LNCAP (cell line): ENCODE measurements around the gene SHE.

Experiments used
- TF ChIP-seq, protein P1 (sequence below): fragments of 450-650 bp; IDR thresholded peaks from 2 replicates; pipeline ENCODE4 v1.5.1; 2017; ENCODE audit warnings: mild to moderate bottlenecking

The SHE gene

GRCh38 chr1:154463512-154463990, 38.7 kb downstream of the SHE start:
- TF ChIP-seq, protein P1, sequence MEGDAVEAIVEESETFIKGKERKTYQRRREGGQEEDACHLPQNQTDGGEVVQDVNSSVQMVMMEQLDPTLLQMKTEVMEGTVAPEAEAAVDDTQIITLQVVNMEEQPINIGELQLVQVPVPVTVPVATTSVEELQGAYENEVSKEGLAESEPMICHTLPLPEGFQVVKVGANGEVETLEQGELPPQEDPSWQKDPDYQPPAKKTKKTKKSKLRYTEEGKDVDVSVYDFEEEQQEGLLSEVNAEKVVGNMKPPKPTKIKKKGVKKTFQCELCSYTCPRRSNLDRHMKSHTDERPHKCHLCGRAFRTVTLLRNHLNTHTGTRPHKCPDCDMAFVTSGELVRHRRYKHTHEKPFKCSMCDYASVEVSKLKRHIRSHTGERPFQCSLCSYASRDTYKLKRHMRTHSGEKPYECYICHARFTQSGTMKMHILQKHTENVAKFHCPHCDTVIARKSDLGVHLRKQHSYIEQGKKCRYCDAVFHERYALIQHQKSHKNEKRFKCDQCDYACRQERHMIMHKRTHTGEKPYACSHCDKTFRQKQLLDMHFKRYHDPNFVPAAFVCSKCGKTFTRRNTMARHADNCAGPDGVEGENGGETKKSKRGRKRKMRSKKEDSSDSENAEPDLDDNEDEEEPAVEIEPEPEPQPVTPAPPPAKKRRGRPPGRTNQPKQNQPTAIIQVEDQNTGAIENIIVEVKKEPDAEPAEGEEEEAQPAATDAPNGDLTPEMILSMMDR = no peak

- TF ChIP-seq, protein P1 = no peak
Observed at GRCh38 chr1:154460695-154461260, 41.4 kb downstream of the SHE start.

- TF ChIP-seq, protein P1 = no peak
Observed at GRCh38 chr1:154459080-154459479, 43.1 kb downstream of the SHE start.

DNA sequence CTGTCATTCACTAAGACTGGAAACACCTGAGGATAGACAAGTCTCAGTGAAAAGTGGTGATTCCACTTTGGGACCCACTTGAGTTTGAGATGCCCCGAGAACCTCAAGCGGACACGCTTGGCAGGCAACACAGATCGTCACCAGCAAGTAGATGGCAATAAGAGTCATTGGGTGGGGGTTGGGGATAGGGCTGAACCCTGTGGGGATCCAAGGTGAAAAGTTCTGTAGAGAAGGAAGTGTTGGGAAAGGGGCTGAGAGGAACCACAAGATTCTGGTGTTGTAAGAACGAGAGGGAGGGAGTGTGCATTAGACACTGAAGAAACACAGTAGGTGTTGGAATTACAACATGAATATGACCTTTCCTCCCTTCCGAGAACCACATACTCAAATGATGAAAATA, 45.6 kb downstream of the SHE start:
- TF ChIP-seq, protein P1 = no peak

GRCh38 chr1:154454386-154455120, 47.7 kb downstream of the SHE start:
- TF ChIP-seq, protein P1 = no peak

DNA sequence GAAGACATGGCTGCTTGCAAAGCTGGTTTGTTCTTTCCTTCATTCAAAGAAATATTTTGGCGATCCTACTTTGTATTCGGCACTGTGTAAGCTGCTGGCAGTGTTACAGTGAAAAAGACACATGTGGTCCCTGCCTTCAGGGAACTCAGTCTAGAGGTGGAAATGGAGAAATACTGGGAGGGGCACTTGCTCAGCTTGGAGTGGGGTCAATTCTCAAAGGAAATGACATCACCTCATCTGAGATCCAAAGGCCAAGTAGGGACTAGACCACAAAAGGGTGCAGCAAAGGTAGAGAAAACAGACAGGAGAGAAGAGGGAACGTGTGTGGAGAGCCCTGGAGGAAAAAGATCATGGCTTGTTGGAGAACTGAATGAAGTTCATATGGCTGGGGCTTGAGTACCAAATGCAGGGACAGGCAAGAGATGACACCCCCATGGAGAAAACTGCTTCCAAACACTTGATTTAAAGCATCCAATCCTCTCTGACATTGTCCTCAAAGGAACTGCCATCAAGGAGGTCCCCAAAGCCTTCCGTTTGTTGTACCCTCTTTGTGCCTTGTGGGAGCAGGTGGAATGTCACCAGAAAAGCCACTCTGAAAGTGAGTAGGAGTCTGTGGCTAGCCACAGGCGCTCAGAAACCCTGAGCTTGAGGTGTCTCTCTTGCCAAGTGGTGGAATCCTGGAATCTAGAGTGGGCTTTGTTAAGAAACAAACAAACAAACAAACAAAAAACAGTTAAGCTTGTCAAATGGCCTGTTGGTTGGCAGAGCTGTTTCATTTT, 48.4 kb downstream of the SHE start:
- TF ChIP-seq, protein P1 = no peak

DNA sequence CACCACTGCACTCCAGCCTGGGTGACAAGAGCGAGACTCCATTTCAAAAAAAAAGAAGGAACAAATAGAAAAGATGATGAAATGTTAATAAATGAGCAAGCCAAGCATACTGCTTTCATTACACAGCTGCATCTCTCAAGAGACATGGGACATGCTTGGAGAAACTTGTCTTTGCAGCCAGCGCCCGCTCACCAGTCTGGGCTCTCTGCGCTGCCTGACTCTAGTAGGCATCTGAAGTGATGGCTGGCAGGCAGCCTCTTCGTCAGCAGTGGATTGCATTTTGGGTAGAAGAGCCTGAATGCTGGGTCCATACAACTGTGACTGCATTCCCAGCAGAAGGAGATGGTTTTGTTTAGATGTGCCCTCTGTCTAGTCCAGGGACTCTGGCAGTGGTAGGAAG, 49.1 kb downstream of the SHE start:
- TF ChIP-seq, protein P1 = no peak
